HCT116 (cell line): ENCODE measurements around the gene CYP2C8. TPM values are rescaled to one million over a fixed set of nuclear protein-coding genes. Genes with fewer than 3 reads are reported as not detected.

Experiments
- ATAC-seq: fragments of 200-7000 bp; cut with Tn5 transposase; 2 replicates; pipeline ENCODE4 v1.9.1; 2020; ENCODE audit warnings: mild to moderate bottlenecking, moderate library complexity
- BruUV-seq: library from RNA; stranded (reverse); fragments of 400-500 nt; replicated peaks from 2 replicates; lab custom pipeline; 2021; lab: Mats Ljungman, UMichigan
- CTCF ChIA-PET: fragments of 300-600 bp; sonication (Branson Sonifier 250); formaldehyde crosslinking; loops from one replicate; lab custom pipeline; 2021; ENCODE audit warnings: antibody characterized with exemption; lab: Charles Lee
- POLR2A ChIA-PET: fragments of 300-600, 350-600 bp; sonication (Branson Sonifier 250); formaldehyde crosslinking; loops from one replicate; lab custom pipeline; 2021; ENCODE audit warnings: antibody characterized with exemption; lab: Charles Lee
- RAD21 ChIA-PET, 2 experiments: fragments of 300-600 bp; sonication (Branson Sonifier 250); formaldehyde crosslinking; loops; one replicate each; lab custom pipeline; 2023; ENCODE audit warnings: low total read pairs in 2 of 2; ENCODE audit not compliant: uncharacterized antibody in 2 of 2, unreplicated experiment in 2 of 2, low non-redundant PET in 1 of 2; lab: Charles Lee
- DNase-seq: peaks from one replicate; pipeline ENCODE4 v3.0.0-alpha.2; 2010; ENCODE audit warnings: low read depth, low spot score
- H2AFZ ChIP-seq: fragments of 200-600 bp; shearing (Covaris generic), sonication (generic); 2 replicates; pipeline ENCODE4 v1.6.1; 2017; ENCODE audit warnings: low read depth, mixed run types, mixed read lengths, antibody characterized with exemption, low read length; ENCODE audit not compliant: poor library complexity, severe bottlenecking
- H3K27ac ChIP-seq: 2 replicates; pipeline ENCODE4 v1.5.1; 2012; ENCODE audit warnings: low read depth, low read length
- H3K27me3 ChIP-seq: fragments of 200-600 bp; sonication (generic); 2 replicates; pipeline ENCODE4 v1.6.1; 2016; ENCODE audit warnings: mixed run types, low read length, mixed read lengths; ENCODE audit not compliant: insufficient read depth
- H3K36me3 ChIP-seq, 2 experiments: fragments of 200-500 bp in 1 of 2; fragments of 200-600 bp in 1 of 2; sonication (Bioruptor generic) in 1 of 2; sonication (generic) in 1 of 2; 2 replicates each; pipeline versions ENCODE4 v1.5.1 to v1.6.1; 2014 to 2016; ENCODE audit warnings: low read length in 2 of 2, inconsistent platforms in 1 of 2, mixed read lengths in 1 of 2, mixed run types in 1 of 2; ENCODE audit not compliant: insufficient read depth in 2 of 2, control insufficient read depth in 1 of 2
- H3K4me1 ChIP-seq, 2 experiments: fragments of 200-600 bp in 1 of 2; sonication (generic) in 1 of 2; 2 replicates each; pipeline versions ENCODE4 v1.5.1 to v1.6.1; 2012 to 2017; ENCODE audit warnings: low read length in 2 of 2, inconsistent platforms in 1 of 2, mild to moderate bottlenecking in 1 of 2, mixed read lengths in 1 of 2, mixed run types in 1 of 2, moderate library complexity in 1 of 2; ENCODE audit not compliant: insufficient read depth in 2 of 2, control insufficient read depth in 1 of 2
- H3K4me2 ChIP-seq: fragments of 200-600 bp; sonication (generic); 2 replicates; pipeline ENCODE4 v1.6.1; 2017; ENCODE audit warnings: mixed run types, low read length, mixed read lengths
- H3K4me3 ChIP-seq, 2 experiments: fragments of 200-600 bp in 1 of 2; sonication (generic) in 1 of 2; replicated peaks in 1 of 2; 2 replicates each; pipeline ENCODE4 v1.5.1; 2011 to 2016; ENCODE audit warnings: low read length in 2 of 2, control low read depth in 1 of 2, low read depth in 1 of 2, mild to moderate bottlenecking in 1 of 2, mixed read lengths in 1 of 2, mixed run types in 1 of 2
- H3K79me2 ChIP-seq: fragments of 200-600 bp; sonication (generic); 2 replicates; pipeline ENCODE4 v1.6.1; 2017; ENCODE audit warnings: mild to moderate bottlenecking, mixed run types, low read length, moderate library complexity, mixed read lengths; ENCODE audit not compliant: insufficient read depth
- H3K9ac ChIP-seq: fragments of 200-600 bp; sonication (generic); 2 replicates; pipeline ENCODE4 v1.6.1; 2016; ENCODE audit warnings: low read length, mixed read lengths
- H3K9me2 ChIP-seq: fragments of 200-600 bp; sonication (generic), shearing (Covaris generic); 2 replicates; pipeline ENCODE4 v1.6.1; 2017; ENCODE audit warnings: mixed run types, mild to moderate bottlenecking, moderate library complexity; ENCODE audit not compliant: insufficient read depth
- H3K9me3 ChIP-seq, 2 experiments: fragments of 200-500 bp in 1 of 2; fragments of 200-600 bp in 1 of 2; sonication (Bioruptor generic) in 1 of 2; sonication (generic) in 1 of 2; 2 replicates each; pipeline ENCODE4 v1.6.1; 2014 to 2017; ENCODE audit warnings: low read length in 2 of 2, mixed read lengths in 2 of 2, inconsistent platforms in 1 of 2, low read depth in 1 of 2, mild to moderate bottlenecking in 1 of 2, mixed run types in 1 of 2, moderate library complexity in 1 of 2; ENCODE audit not compliant: control insufficient read depth in 1 of 2, insufficient read depth in 1 of 2
- H4K20me1 ChIP-seq: fragments of 200-600 bp; sonication (generic), shearing (Covaris generic); 2 replicates; pipeline ENCODE4 v1.6.1; 2017; ENCODE audit warnings: mixed run types, mild to moderate bottlenecking, moderate library complexity; ENCODE audit not compliant: insufficient read depth
- CTCF ChIP-seq, 3 experiments: fragments of 200-600 bp in 1 of 3; sonication (generic) in 1 of 3; IDR thresholded peaks in 2 of 3; conservative IDR thresholded peaks in 1 of 3; 2 replicates each; pipeline ENCODE4 v1.5.1; 2012 to 2017; ENCODE audit warnings: low read depth in 2 of 3, low read length in 2 of 3, antibody characterized with exemption in 1 of 3, borderline replicate concordance in 1 of 3, control low read depth in 1 of 3, mild to moderate bottlenecking in 1 of 3, mixed read lengths in 1 of 3, mixed run types in 1 of 3, moderate library complexity in 1 of 3; ENCODE audit not compliant: insufficient read depth in 1 of 3
- ELF1 ChIP-seq: IDR thresholded peaks from 2 replicates; pipeline ENCODE4 v1.6.1; 2012; ENCODE audit warnings: low read depth, borderline replicate concordance
- EZH2 ChIP-seq: fragments of 200-600 bp; sonication (generic); IDR thresholded peaks from 2 replicates; pipeline ENCODE4 v1.6.1; 2017; ENCODE audit warnings: antibody characterized with exemption, mixed run types
- EZH2phosphoT487 ChIP-seq: fragments of 200-600 bp; IDR thresholded peaks from 2 replicates; pipeline ENCODE4 v1.6.1; 2018; ENCODE audit warnings: antibody characterized with exemption, borderline replicate concordance
- FOSL1 ChIP-seq: IDR thresholded peaks from 2 replicates; pipeline ENCODE4 v1.6.1; 2012; ENCODE audit warnings: low read depth
- JUND ChIP-seq: IDR thresholded peaks from 2 replicates; pipeline ENCODE4 v1.6.1; 2012
- MAX ChIP-seq: IDR thresholded peaks from 2 replicates; pipeline ENCODE4 v1.6.1; 2012
- POLR2A ChIP-seq: IDR thresholded peaks from 2 replicates; pipeline ENCODE4 v1.7.0; 2011; ENCODE audit warnings: borderline replicate concordance; ENCODE audit not compliant: insufficient read depth, insufficient read length; ENCODE audit errors: extremely low read depth
- RAD21 ChIP-seq: IDR thresholded peaks from 2 replicates; pipeline ENCODE4 v1.6.1; 2012; ENCODE audit warnings: low read depth, mild to moderate bottlenecking
- TCF7L2 ChIP-seq: IDR thresholded peaks from 2 replicates; pipeline ENCODE4 v1.7.0; 2011; ENCODE audit warnings: borderline replicate concordance, inconsistent platforms; ENCODE audit not compliant: insufficient read depth, insufficient read length; ENCODE audit errors: extremely low read depth
- YY1 ChIP-seq: IDR thresholded peaks from 2 replicates; pipeline ENCODE4 v1.6.1; 2011; ENCODE audit warnings: low read length, low read depth, moderate library complexity, mild to moderate bottlenecking; ENCODE audit not compliant: insufficient replicate concordance; ENCODE audit errors: extremely low read depth
- ZBTB33 ChIP-seq: IDR thresholded peaks from 2 replicates; pipeline ENCODE4 v1.6.1; 2011; ENCODE audit warnings: mild to moderate bottlenecking, low read length, moderate library complexity; ENCODE audit not compliant: insufficient replicate concordance; ENCODE audit errors: extremely low read depth
- ZFX ChIP-seq: fragments of 450-650 bp; IDR thresholded peaks from 2 replicates; pipeline ENCODE4 v1.6.1; 2017
- ZNF274 ChIP-seq: fragments of 200-500 bp; sonication (Bioruptor generic); IDR thresholded peaks from 2 replicates; pipeline ENCODE4 v1.6.1; 2014; ENCODE audit warnings: mild to moderate bottlenecking, low read depth, low read length, inconsistent platforms
- intact Hi-C: fragments of 100-400 bp; cut with micrococcal nuclease; formaldehyde crosslinking; loops from 2 replicates; pipeline ENCODE4 v1.10.0; 2022
- total RNA-seq: library from RNA; stranded (reverse); gene quantifications from one replicate; pipeline ENCODE4 v1.2.1, GENCODE V29; 2021; ENCODE audit not compliant: unreplicated experiment

Gene CYP2C8
- total RNA-seq, 1 experiment from 2014 or later = 0.47 TPM

- TF ChIP-seq CTCF (IDR thresholded peaks at IDR 0.05 in 2 of 3, conservative IDR thresholded peaks at IDR 0.05 in 1 of 3; ENCODE audit: borderline replicate concordance in 1 of 3, insufficient read depth in 1 of 3, low read depth in 2 of 3, low read length in 2 of 3) (no peak), EZH2 (no peak), RAD21 (no peak), EZH2phosphoT487 (no peak), ELF1 (no peak), ZFX (no peak)
Observed at GRCh38 chr10:95031656-95032055, 37.6 kb downstream of the CYP2C8 start (continued).

- no peak overlapping the region for H3K4me3 ChIP-seq
- no peaks in the 10 kb centered on the region for H3K9me3 ChIP-seq
- RAD21 ChIA-PET = no interaction called here
- H3K4me1 ChIP-seq = no peaks in the 10 kb centered on the region
- H3K9ac ChIP-seq = no peak overlapping the region
- H3K4me2 ChIP-seq = no peak overlapping the region
- no peak for TF ChIP-seq ZBTB33
- TF ChIP-seq MAX = no peak
- no peak for TF ChIP-seq JUND
- no peak for TF ChIP-seq TCF7L2
- no peak for TF ChIP-seq YY1
- no peak for TF ChIP-seq RAD21
- no peak for TF ChIP-seq POLR2A
- TF ChIP-seq ZNF274 = no peak
- no peak for TF ChIP-seq ZFX
- TF ChIP-seq FOSL1 = no peak
- no peak for ATAC-seq
- no peaks in the 10 kb centered on the region for H3K36me3 ChIP-seq
- POLR2A ChIA-PET = no interaction called here
- CTCF ChIA-PET = no interaction called here
- H3K9me2 ChIP-seq = no peaks in the 10 kb centered on the region
- no peak for DNase-seq
- no peak overlapping the region for H2AFZ ChIP-seq
- no peak overlapping the region for H3K27ac ChIP-seq
- no peaks in the 10 kb centered on the region for H3K27me3 ChIP-seq
- no TSS peak for BruUV-seq
- H4K20me1 ChIP-seq = no peaks in the 10 kb centered on the region
- no peaks in the 10 kb centered on the region for H3K79me2 ChIP-seq
- intact Hi-C loops = no loop called here
Observed at GRCh38 chr10:95026461-95026860, 42.8 kb downstream of the CYP2C8 start.
